ENCODE results near the gene COL27A1. TPM values are rescaled to one million over a fixed set of nuclear protein-coding genes. Genes with fewer than 3 reads are reported as not detected.

The COL27A1 gene
- total RNA-seq, 1 donor from 2014 or later: 9.3 TPM

- no peak for TF ChIP-seq CTCF (IDR thresholded peaks at IDR 0.05)
- Histone ChIP-seq H3K27me3 (no peaks in the 10 kb centered on the region), H3K9me3 (no peaks in the 10 kb centered on the region), H3K4me3 (no peak overlapping the region), H3K36me3 (no peaks in the 10 kb centered on the region), H3K4me1 (peaks cover 8 to 46% of the 10 kb centered on the region in 2 donors), H3K27ac (peak overlapping the region; percentile 66 to 67)
- DNase-seq (ENCODE audit: low spot score in 2 of 2): no peak
- intact Hi-C loops (cut with DNase I): no loop called here
These were observed 12.3 kb downstream of the COL27A1 start for GRCh38 chr9:114167591-114168091.

- DNase-seq (ENCODE audit: low spot score in 2 of 2): no peak
- Histone ChIP-seq H3K27me3 (no peaks in the 10 kb centered on the region), H3K36me3 (no peaks in the 10 kb centered on the region), H3K4me3 (no peak overlapping the region), H3K27ac (peak overlapping the region; percentile 66 to 67), H3K9me3 (no peaks in the 10 kb centered on the region), H3K4me1 (peaks cover 8 to 46% of the 10 kb centered on the region in 2 donors)
- intact Hi-C loops (cut with DNase I): no loop called here
- TF ChIP-seq CTCF (IDR thresholded peaks at IDR 0.05): no peak
These were observed 13.1 kb downstream of the COL27A1 start for GRCh38 chr9:114168281-114169028.

- H3K36me3 ChIP-seq: no peaks in the 10 kb centered on the region
- no peak for TF ChIP-seq CTCF (IDR thresholded peaks at IDR 0.05)
- H3K4me1 ChIP-seq: peaks cover 8 to 51% of the 10 kb centered on the region in 2 donors
- H3K27me3 ChIP-seq: no peaks in the 10 kb centered on the region
- no peak for DNase-seq (ENCODE audit: low spot score in 2 of 2)
- no peak overlapping the region for H3K4me3 ChIP-seq
- intact Hi-C loops (cut with DNase I): no loop called here
- no peaks in the 10 kb centered on the region for H3K9me3 ChIP-seq
- peak overlapping the region; percentile 66 to 67 for H3K27ac ChIP-seq
These were observed 14.0 kb downstream of the COL27A1 start for GRCh38 chr9:114169029-114169951.

- H3K27ac ChIP-seq: peak overlapping the region; percentile 2 to 67
- H3K4me3 ChIP-seq: no peak overlapping the region
- H3K27me3 ChIP-seq: no peaks in the 10 kb centered on the region
- H3K9me3 ChIP-seq: no peaks in the 10 kb centered on the region
- no peak for TF ChIP-seq CTCF (IDR thresholded peaks at IDR 0.05)
- intact Hi-C loops (cut with DNase I): loop anchor here (10.0 kb wide), 1 partner anchor 215 kb away; the partner anchor contains the start of gene AKNA
- peaks cover 8 to 59% of the 10 kb centered on the region in 2 donors for H3K4me1 ChIP-seq
- no peaks in the 10 kb centered on the region for H3K36me3 ChIP-seq
- DNase-seq (ENCODE audit: low spot score in 2 of 2): no peak
These were observed 14.8 kb downstream of the COL27A1 start for GRCh38 chr9:114169952-114170770.
